ENCODE data around the gene ANKRD22. TPM values are rescaled to one million over a fixed set of nuclear protein-coding genes. Genes with fewer than 3 reads are reported as not detected.

ANKRD22 gene
- total and polyA plus RNA-seq, 2 of the 8 experiments (the other 6 are each of a cell fraction or from before 2014, with no cell fraction given), result 0.68 TPM; not detected in 1

DNA sequence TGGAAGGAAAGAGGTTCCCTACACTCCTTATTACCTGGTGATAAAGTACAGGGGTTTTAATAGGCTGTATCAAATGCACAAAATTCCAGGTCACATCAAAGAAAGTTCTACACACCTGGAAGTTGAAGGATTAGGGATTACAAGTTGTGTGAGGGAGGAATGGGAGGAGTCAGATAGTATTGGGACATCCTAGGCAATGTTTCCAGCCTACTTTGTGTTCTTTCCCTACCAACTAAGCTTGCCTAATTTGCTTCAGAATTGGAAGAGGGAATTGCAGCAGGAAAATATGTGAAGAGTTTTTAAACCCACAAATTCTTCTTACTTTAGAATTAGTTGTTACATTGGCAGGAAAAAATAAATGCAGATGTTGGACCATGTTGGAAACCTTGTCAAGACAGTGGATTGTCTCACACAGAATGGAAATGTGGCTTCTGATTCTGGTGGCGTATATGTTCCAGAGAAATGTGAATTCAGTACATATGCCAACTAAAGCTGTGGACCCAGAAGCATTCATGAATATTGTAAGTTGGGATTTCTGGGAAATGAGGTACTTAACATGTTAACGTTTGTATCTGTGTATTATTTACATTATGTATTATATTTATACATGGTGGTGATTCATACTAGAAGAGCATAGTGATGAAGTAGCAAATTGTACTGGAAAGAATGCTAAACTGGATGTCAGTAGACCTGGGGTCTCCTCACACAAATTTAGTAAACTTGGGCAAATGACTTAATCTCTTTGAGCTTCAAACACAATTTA, 48.9 kb downstream of the ANKRD22 start, which contains the start of gene LIPM:
LIPM (plus strand) TSS at position 208 of the 763 bp plus-strand sequence; CDS start at position 375, 167 bp downstream.
- CTCF ChIA-PET (ENCODE audit: partially characterized antibody), result interaction anchor here (0.6 to 3.1 kb wide), 5 partner anchors 7 to 134 kb away, joined by 3 to 13 read pairs (median 9); no protein-coding TSS in a partner anchor
- no peak within 1 kb of the TSS for H2BK5ac ChIP-seq (ENCODE audit: low read depth, low read length)
- no peaks in the 10 kb centered on the region for H3K9me3 ChIP-seq (ENCODE audit: insufficient read depth in 2 of 2, low read depth in 1 of 2, low read length in 1 of 2)
- no peak within 1 kb of the TSS for H2BK120ac ChIP-seq (replicated peaks; ENCODE audit: low read depth, low read length)
- H3K23ac ChIP-seq (ENCODE audit: insufficient read length), result no peak within 1 kb of the TSS
- H3K14ac ChIP-seq (ENCODE audit: insufficient read length), result no peak within 1 kb of the TSS
- H3K27me3 ChIP-seq (replicated peaks in 1 of 4; ENCODE audit: control insufficient read depth in 3 of 4, extremely low read depth in 1 of 4, insufficient read depth in 3 of 4, low read length in 3 of 4), result no peaks in the 10 kb centered on the region
- no peak within 1 kb of the TSS for H4K91ac ChIP-seq (replicated peaks; ENCODE audit: insufficient read length, low read length)
- H3K4ac ChIP-seq (replicated peaks; ENCODE audit: insufficient read length, low read depth, low read length), result no peak within 1 kb of the TSS
- H3K27ac ChIP-seq (ENCODE audit: low read depth, low read length), result no peak within 1 kb of the TSS
- H3K79me2 ChIP-seq (ENCODE audit: control insufficient read depth in 1 of 2, insufficient read depth in 2 of 2, low read length in 2 of 2), result no peaks in the 10 kb centered on the region
- H4K5ac ChIP-seq (ENCODE audit: insufficient read length, low read depth, low read length), result no peak within 1 kb of the TSS
- H3K9ac ChIP-seq (replicated peaks in 1 of 4; ENCODE audit: extremely low read depth in 1 of 4, low read depth in 3 of 4, low read length in 3 of 4), result no peak within 1 kb of the TSS
- H3K79me1 ChIP-seq (ENCODE audit: low read depth, low read length), result no peaks in the 10 kb centered on the region
- no peaks in the 10 kb centered on the region for H3K36me3 ChIP-seq (ENCODE audit: control insufficient read depth in 2 of 4, insufficient read depth in 4 of 4, low read length in 3 of 4)
- no peaks in the 10 kb centered on the region for H4K20me1 ChIP-seq (replicated peaks in 1 of 2; ENCODE audit: control insufficient read depth in 1 of 2, insufficient read depth in 2 of 2, low read length in 2 of 2)
- H2AFZ ChIP-seq (ENCODE audit: low read length), result no peak within 1 kb of the TSS
- H2AK5ac ChIP-seq (ENCODE audit: low read depth, low read length), result no peak within 1 kb of the TSS
- H3K4me3 ChIP-seq (ENCODE audit: extremely low read depth in 1 of 4, insufficient read depth in 2 of 4, low read depth in 3 of 4, low read length in 4 of 4), result no peak within 1 kb of the TSS
- no peak within 1 kb of the TSS for H3K4me2 ChIP-seq (ENCODE audit: insufficient read depth in 1 of 2, low read depth in 2 of 2, low read length in 2 of 2)
- POLR2A ChIA-PET (ENCODE audit: partially characterized antibody), result no interaction called here
- no peak within 1 kb of the TSS for H2BK15ac ChIP-seq (ENCODE audit: low read length)
- H3K23me2 ChIP-seq (ENCODE audit: low read depth, low read length), result no peaks in the 10 kb centered on the region
- no peak within 1 kb of the TSS for H2BK20ac ChIP-seq (ENCODE audit: low read length)
- peaks cover 0 to 3% (median under 1%) of the 10 kb centered on the region in 4 experiments; a peak in 3 of 7 replicates for H3K4me1 ChIP-seq (replicated peaks in 1 of 4; ENCODE audit: control insufficient read depth in 3 of 4, insufficient read depth in 4 of 4, low read length in 3 of 4)
- no peak for DNase-seq (ENCODE audit: low read depth in 1 of 2, low spot score in 2 of 2)
- H2BK12ac ChIP-seq (ENCODE audit: low read depth, low read length), result no peak within 1 kb of the TSS
- no peak within 1 kb of the TSS for H3K56ac ChIP-seq (replicated peaks; ENCODE audit: insufficient read length, low read depth, low read length)
- no peak within 1 kb of the TSS for H3K18ac ChIP-seq (ENCODE audit: extremely low read depth, low read length)
- H4K8ac ChIP-seq (ENCODE audit: extremely low read depth, insufficient read depth, low read length), result no peak within 1 kb of the TSS
- 81% methylated on average over 2 of the region's 2 CpGs; no CpG with 5 or more reads in 1 of the 2 experiments for WGBS, 2 experiments (ENCODE audit: extremely low coverage in 1 of 2, insufficient coverage in 1 of 2, insufficient read length in 1 of 2, insufficient replicate concordance in 2 of 2, low coverage in 1 of 2, low lambda C conversion rate in 2 of 2, missing lambda C conversion rate in 1 of 2)
- no peak for FAIRE-seq
- TF ChIP-seq RBBP5 (IDR thresholded peaks at IDR 0.05; ENCODE audit: borderline replicate concordance, low read depth, low read length), result no peak
